ENCODE measurements around the gene DCTD.

Gene DCTD

GRCh38 chr4:182893047-182893446 is 24.1 kb downstream of the DCTD start:
- no peak for DNase-seq (ENCODE audit: low read depth in 2 of 2)

- DNase-seq (ENCODE audit: low read depth in 2 of 2), result no peak
These were observed 27.0 kb downstream of the DCTD start for GRCh38 chr4:182890202-182890601.

GRCh38 chr4:182888891-182889290 is 28.3 kb downstream of the DCTD start:
- no peak for DNase-seq (ENCODE audit: low read depth in 2 of 2)

- DNase-seq (ENCODE audit: low read depth in 2 of 2), result no peak
These were observed 30.4 kb downstream of the DCTD start for GRCh38 chr4:182886768-182887167.

- no peak for DNase-seq (ENCODE audit: low read depth in 2 of 2)
These were observed 31.0 kb downstream of the DCTD start for GRCh38 chr4:182886205-182886604.

GRCh38 chr4:182885738-182886077 is 31.5 kb downstream of the DCTD start:
- DNase-seq (ENCODE audit: low read depth in 2 of 2), result no peak

GRCh38 chr4:182885022-182885737 is 32.0 kb downstream of the DCTD start:
- DNase-seq (ENCODE audit: low read depth in 2 of 2), result no peak

- no peak for DNase-seq (ENCODE audit: low read depth in 2 of 2)
These were observed 33.1 kb downstream of the DCTD start for GRCh38 chr4:182884040-182884439.

GRCh38 chr4:182883351-182883750 is 33.8 kb downstream of the DCTD start:
- DNase-seq (ENCODE audit: low read depth in 2 of 2), result no peak

GRCh38 chr4:182881914-182882313 is 35.3 kb downstream of the DCTD start:
- no peak for DNase-seq (ENCODE audit: low read depth in 2 of 2)

- no peak for DNase-seq (ENCODE audit: low read depth in 2 of 2)
These were observed 36.5 kb downstream of the DCTD start for GRCh38 chr4:182880387-182881356.

GRCh38 chr4:182879913-182880312 is 37.3 kb downstream of the DCTD start:
- DNase-seq (ENCODE audit: low read depth in 2 of 2), result no peak

GRCh38 chr4:182878633-182879495 is 38.3 kb downstream of the DCTD start:
- DNase-seq (ENCODE audit: low read depth in 2 of 2), result no peak

- no peak for DNase-seq (ENCODE audit: low read depth in 2 of 2)
These were observed 39.8 kb downstream of the DCTD start for GRCh38 chr4:182877326-182877883.

GRCh38 chr4:182876427-182876826 is 40.8 kb downstream of the DCTD start:
- DNase-seq (ENCODE audit: low read depth in 2 of 2), result no peak

- DNase-seq (ENCODE audit: low read depth in 2 of 2), result no peak
These were observed 41.5 kb downstream of the DCTD start for GRCh38 chr4:182875453-182876405.

GRCh38 chr4:182874797-182875345 is 42.3 kb downstream of the DCTD start:
- no peak for DNase-seq (ENCODE audit: low read depth in 2 of 2)

GRCh38 chr4:182874304-182874751 is 42.9 kb downstream of the DCTD start:
- no peak for DNase-seq (ENCODE audit: low read depth in 2 of 2)

- no peak for DNase-seq (ENCODE audit: low read depth in 2 of 2)
These were observed 43.5 kb downstream of the DCTD start for GRCh38 chr4:182873726-182874125.

- no peak for DNase-seq (ENCODE audit: low read depth in 2 of 2)
These were observed 43.9 kb downstream of the DCTD start for GRCh38 chr4:182873289-182873688.
